ENCODE results near the gene BCL2. TPM values are rescaled to one million over a fixed set of nuclear protein-coding genes. Genes with fewer than 3 reads are reported as not detected.

BCL2 gene
- total RNA-seq, 1 experiment from 2014 or later, result 2.6 TPM

DNA sequence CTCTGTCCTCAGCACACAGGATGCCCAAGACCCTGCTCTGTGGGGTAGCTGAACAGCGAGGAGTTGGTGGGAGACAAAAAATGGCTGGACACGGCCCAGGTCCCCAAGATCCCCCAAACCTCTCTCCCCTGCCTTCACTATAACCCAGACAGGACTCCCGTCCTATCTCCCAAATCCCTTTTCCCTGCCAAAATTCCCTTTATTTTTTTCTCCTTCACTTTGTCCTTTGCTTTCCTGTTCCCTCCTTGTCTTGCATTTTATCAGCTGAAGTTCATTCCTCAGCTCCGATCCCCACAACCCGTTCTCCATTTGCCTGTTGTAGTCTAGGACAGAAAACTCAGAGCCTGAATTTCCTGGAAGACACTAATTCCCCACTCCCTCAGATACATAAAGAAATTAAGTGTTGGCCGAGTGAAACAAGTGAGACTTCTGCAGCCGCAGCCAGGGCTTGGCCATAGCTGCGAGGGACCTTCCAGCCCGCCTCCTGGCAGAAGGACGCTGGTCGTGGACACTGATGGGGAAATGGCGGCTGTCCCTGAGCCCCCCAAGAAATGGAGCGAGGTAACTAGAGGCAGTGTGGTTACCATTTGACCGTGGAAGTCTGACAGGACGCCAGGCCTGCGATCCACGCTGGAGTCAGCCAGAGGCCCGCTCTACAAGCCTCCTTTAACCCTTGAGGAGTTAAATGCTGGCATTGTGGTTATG lies 173.6 kb downstream of the BCL2 start (continued):
- TF ChIP-seq, protein P1, sequence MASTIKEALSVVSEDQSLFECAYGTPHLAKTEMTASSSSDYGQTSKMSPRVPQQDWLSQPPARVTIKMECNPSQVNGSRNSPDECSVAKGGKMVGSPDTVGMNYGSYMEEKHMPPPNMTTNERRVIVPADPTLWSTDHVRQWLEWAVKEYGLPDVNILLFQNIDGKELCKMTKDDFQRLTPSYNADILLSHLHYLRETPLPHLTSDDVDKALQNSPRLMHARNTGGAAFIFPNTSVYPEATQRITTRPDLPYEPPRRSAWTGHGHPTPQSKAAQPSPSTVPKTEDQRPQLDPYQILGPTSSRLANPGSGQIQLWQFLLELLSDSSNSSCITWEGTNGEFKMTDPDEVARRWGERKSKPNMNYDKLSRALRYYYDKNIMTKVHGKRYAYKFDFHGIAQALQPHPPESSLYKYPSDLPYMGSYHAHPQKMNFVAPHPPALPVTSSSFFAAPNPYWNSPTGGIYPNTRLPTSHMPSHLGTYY (CRISPR knock-in tag; IDR thresholded peaks at IDR 0.05), result no peak
- TF ChIP-seq, protein P2, sequence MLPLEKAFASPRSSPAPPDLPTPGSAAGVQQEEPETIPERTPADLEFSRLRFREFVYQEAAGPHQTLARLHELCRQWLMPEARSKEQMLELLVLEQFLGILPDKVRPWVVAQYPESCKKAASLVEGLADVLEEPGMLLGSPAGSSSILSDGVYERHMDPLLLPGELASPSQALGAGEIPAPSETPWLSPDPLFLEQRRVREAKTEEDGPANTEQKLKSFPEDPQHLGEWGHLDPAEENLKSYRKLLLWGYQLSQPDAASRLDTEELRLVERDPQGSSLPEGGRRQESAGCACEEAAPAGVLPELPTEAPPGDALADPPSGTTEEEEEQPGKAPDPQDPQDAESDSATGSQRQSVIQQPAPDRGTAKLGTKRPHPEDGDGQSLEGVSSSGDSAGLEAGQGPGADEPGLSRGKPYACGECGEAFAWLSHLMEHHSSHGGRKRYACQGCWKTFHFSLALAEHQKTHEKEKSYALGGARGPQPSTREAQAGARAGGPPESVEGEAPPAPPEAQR (CRISPR knock-in tag; IDR thresholded peaks at IDR 0.05), result no peak
- TF ChIP-seq HMGA2 (CRISPR knock-in tag; IDR thresholded peaks at IDR 0.05) (no peak), NFYB (CRISPR knock-in tag; conservative IDR thresholded peaks at IDR 0.05; ENCODE audit: low read depth) (no peak), JAZF1 (CRISPR knock-in tag; IDR thresholded peaks at IDR 0.05) (no peak), NR1H2 (CRISPR knock-in tag; IDR thresholded peaks at IDR 0.05) (no peak), CBFB (CRISPR knock-in tag; IDR thresholded peaks at IDR 0.05; ENCODE audit: low read depth) (no peak)

DNA sequence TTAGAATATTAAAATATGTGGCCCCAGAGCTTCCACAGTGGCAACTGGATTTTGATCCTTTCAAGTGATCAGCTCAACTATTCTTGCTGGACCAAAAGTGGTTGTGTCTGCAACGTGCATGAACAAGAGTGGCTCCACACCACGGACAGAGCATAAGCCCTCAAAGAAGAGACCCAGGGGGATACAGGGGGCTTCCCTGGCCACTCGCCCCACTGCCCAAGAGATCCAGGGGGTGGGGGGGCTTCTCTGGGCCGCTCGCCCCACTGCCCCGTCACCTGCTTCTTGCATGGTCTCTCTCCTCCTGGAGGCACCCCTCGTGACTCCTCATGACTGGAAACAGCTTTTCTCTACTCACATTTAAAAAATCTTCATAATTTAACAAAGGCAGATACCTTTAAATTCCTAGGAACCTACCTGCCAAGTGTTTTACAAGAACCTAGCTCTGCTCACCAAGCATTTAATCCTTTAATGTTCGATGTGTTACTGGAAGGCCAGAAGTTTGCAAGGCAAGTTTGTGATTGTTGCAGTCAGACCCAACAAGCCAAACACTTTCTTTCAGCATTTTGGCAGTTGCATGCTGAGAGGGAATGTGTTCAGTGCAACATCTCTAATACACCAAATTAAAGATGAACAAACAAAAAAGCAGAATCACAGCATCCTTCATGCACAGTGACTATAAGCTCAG lies 174.3 kb downstream of the BCL2 start:
- no peak overlapping the region for H3K27ac Mint-ChIP-seq
- no peak for DNase-seq (ENCODE audit: low spot score)
- H3K27me3 Mint-ChIP-seq (ENCODE audit: low read depth), result no peaks in the 10 kb centered on the region
- H3K9me3 Mint-ChIP-seq, result peaks cover 2% of the 10 kb centered on the region; the same call in 1 of the 2 replicates
- ChIA-PET POLR2A (no interaction called here), CTCF (interaction anchor here (1.3 to 3.3 kb wide), 2 partner anchors 9 to 13 kb away, joined by 5 to 10 read pairs; no protein-coding TSS in a partner anchor)
- peaks cover 23% of the 10 kb centered on the region for H3K4me1 Mint-ChIP-seq
- no peak for ATAC-seq
- no peaks in the 10 kb centered on the region for H3K36me3 Mint-ChIP-seq
- no peak overlapping the region for H3K4me3 Mint-ChIP-seq
- TF ChIP-seq CBFB (CRISPR knock-in tag; IDR thresholded peaks at IDR 0.05; ENCODE audit: low read depth), result no peak
- no peak for TF ChIP-seq RORB (CRISPR knock-in tag; IDR thresholded peaks at IDR 0.05)
- no peak for TF ChIP-seq NR3C1 (CRISPR knock-in tag; conservative IDR thresholded peaks at IDR 0.05; ENCODE audit: low read depth)
- TF ChIP-seq, protein P1 (CRISPR knock-in tag; IDR thresholded peaks at IDR 0.05), result no peak
- TF ChIP-seq, protein P3, sequence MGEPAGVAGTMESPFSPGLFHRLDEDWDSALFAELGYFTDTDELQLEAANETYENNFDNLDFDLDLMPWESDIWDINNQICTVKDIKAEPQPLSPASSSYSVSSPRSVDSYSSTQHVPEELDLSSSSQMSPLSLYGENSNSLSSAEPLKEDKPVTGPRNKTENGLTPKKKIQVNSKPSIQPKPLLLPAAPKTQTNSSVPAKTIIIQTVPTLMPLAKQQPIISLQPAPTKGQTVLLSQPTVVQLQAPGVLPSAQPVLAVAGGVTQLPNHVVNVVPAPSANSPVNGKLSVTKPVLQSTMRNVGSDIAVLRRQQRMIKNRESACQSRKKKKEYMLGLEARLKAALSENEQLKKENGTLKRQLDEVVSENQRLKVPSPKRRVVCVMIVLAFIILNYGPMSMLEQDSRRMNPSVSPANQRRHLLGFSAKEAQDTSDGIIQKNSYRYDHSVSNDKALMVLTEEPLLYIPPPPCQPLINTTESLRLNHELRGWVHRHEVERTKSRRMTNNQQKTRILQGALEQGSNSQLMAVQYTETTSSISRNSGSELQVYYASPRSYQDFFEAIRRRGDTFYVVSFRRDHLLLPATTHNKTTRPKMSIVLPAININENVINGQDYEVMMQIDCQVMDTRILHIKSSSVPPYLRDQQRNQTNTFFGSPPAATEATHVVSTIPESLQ (CRISPR knock-in tag; IDR thresholded peaks at IDR 0.05), result no peak
- TF ChIP-seq, protein P4, sequence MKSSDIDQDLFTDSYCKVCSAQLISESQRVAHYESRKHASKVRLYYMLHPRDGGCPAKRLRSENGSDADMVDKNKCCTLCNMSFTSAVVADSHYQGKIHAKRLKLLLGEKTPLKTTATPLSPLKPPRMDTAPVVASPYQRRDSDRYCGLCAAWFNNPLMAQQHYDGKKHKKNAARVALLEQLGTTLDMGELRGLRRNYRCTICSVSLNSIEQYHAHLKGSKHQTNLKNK (CRISPR knock-in tag; IDR thresholded peaks at IDR 0.05), result no peak
- no peak for TF ChIP-seq ELF4 (CRISPR knock-in tag; IDR thresholded peaks at IDR 0.05; ENCODE audit: low read depth)
- TF ChIP-seq RELA (CRISPR knock-in tag; IDR thresholded peaks at IDR 0.05; ENCODE audit: borderline replicate concordance), result no peak
- TF ChIP-seq, protein P5, sequence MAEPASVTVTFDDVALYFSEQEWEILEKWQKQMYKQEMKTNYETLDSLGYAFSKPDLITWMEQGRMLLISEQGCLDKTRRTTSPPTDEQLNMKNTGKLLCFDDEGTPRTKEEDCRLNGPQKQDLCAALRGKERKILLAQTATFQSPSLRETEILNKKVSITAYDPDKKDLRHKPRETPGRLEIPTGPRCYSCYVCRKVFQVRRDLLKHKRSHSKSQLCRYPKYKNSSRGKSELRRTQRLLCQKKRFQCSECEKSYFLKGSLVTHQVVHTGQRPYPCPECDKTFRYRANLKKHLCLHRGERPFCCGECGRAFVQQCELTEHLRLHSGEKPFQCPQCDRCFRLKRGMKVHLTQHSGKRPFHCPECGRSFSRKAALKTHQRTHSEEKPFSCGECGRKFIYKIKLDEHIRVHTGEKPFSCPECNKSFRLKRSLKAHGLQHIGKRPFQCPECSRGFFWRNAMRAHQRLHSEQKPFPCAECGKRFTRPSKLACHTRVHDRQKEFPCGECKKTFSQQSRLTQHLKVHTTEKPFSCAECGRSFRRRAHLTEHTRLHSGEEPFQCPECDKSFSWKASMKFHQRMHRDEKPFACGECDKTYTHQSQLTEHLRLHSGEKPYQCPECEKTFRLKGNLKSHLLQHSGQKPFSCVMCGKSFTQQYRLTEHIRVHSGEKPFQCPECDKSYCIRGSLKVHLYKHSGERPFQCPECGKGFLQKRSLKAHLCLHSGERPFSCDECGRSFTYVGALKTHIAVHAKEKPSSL (CRISPR knock-in tag; conservative IDR thresholded peaks at IDR 0.05), result no peak
- TF ChIP-seq ZNF219 (CRISPR knock-in tag; IDR thresholded peaks at IDR 0.05; ENCODE audit: borderline replicate concordance), result no peak
